ENCODE measurements around the gene REPS1. TPM values are rescaled to one million over a fixed set of nuclear protein-coding genes. Genes with fewer than 3 reads are reported as not detected.
A peak's percentile ranks its signal among the peaks of the same experiment; 100 is the strongest.

REPS1 gene
- total and polyA plus RNA-seq, 4 donors, result 56.1 to 107 (median 103) TPM

DNA sequence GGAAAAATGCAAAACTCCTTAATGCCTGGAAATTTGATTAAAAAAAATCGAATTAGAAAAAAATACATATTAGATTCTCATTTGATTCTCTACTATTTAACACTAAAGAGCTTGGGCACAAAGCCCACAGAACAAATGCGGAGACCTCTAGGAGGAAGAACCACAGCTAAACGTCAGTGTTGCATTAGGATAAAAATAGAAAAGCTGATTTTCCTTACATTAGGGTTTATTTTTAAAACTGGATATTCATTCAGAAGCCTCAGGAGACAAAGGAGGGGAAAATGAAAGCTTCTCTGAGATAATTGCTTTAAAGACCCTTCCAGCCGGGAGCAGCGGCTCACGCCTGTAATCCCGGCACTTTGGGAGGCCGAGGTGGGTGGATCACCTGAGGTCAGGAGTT is 114.9 kb downstream of the REPS1 start:
- no peaks in the 10 kb centered on the region for H3K9me3 ChIP-seq (ENCODE audit: control insufficient read depth, insufficient read depth, low read length)
- no peaks in the 10 kb centered on the region for H3K27me3 ChIP-seq (ENCODE audit: control insufficient read depth, insufficient read depth, low read length)
- H3K36me3 ChIP-seq (ENCODE audit: control insufficient read depth, insufficient read depth, low read length), result no peaks in the 10 kb centered on the region
- H3K27ac ChIP-seq (ENCODE audit: low read depth, low read length), result no peak overlapping the region
- H3K4me1 ChIP-seq (ENCODE audit: control insufficient read depth, insufficient read depth, low read length), result peaks cover 5% of the 10 kb centered on the region
- DNase-seq (ENCODE audit: low read depth in 4 of 6, low spot score in 6 of 6), result peak in 1 of 6 donors; percentile 13
- 74% methylated on average over 5 of the region's 8 CpGs for WGBS (ENCODE audit: insufficient coverage)
- no peak overlapping the region for H3K4me3 ChIP-seq (ENCODE audit: low read depth, low read length)

DNA sequence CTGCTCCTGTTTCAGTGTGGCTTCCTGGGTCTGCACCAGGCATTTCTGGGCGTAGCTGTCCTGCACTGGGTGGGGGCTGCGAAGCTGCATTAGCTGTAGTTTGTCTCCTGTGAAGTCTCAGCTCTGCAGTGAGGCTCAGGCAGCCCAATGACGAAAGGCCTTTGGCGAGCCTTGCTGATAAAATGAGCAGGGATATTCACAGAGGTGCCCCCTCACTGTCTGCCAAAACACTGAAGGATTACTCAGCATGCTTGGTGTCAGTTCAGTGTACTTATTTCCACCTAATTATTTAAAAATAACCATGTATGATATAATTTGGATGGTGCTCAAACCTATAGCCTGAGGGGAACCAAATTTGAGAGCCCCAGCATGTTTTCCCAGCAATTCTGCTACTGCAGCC is 118.7 kb downstream of the REPS1 start:
- no peak overlapping the region for H3K27ac ChIP-seq (ENCODE audit: low read depth, low read length)
- H3K4me3 ChIP-seq (ENCODE audit: low read depth, low read length), result no peak overlapping the region
- H3K9me3 ChIP-seq (ENCODE audit: control insufficient read depth, insufficient read depth, low read length), result no peaks in the 10 kb centered on the region
- H3K4me1 ChIP-seq (ENCODE audit: control insufficient read depth, insufficient read depth, low read length), result no peaks in the 10 kb centered on the region
- WGBS (ENCODE audit: insufficient coverage), result 90% methylated on average over 2 of the region's 4 CpGs
- peak in 2 of 6 donors; percentile 18 to 24 for DNase-seq (ENCODE audit: low read depth in 4 of 6, low spot score in 6 of 6)
- H3K36me3 ChIP-seq (ENCODE audit: control insufficient read depth, insufficient read depth, low read length), result no peaks in the 10 kb centered on the region
- H3K27me3 ChIP-seq (ENCODE audit: control insufficient read depth, insufficient read depth, low read length), result no peaks in the 10 kb centered on the region

DNA sequence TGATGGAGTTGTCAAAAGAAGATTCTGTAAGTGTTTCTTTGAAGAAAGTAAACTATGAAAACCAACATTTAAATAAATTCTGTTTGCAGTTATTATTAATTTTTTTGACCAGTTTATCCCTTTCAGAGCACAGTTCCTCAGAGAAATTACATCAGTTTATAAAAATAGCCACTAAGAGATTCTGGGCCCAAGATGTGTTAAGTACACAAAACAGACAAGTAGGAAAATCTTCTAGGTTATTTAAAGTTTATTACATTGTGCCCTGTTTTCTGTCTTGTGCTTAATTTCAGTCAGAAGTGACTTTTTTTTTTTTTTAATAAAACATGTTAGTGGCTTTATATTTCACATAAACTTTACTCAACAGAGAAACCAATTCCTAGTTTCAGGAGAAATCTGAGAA is 119.9 kb downstream of the REPS1 start:
- Histone ChIP-seq H3K4me3 (ENCODE audit: low read depth, low read length) (no peak overlapping the region), H3K27me3 (ENCODE audit: control insufficient read depth, insufficient read depth, low read length) (no peaks in the 10 kb centered on the region), H3K4me1 (ENCODE audit: control insufficient read depth, insufficient read depth, low read length) (no peaks in the 10 kb centered on the region), H3K9me3 (ENCODE audit: control insufficient read depth, insufficient read depth, low read length) (no peaks in the 10 kb centered on the region), H3K36me3 (ENCODE audit: control insufficient read depth, insufficient read depth, low read length) (no peaks in the 10 kb centered on the region), H3K27ac (ENCODE audit: low read depth, low read length) (no peak overlapping the region)
- no peak for DNase-seq (ENCODE audit: low read depth in 4 of 6, low spot score in 6 of 6)

DNA sequence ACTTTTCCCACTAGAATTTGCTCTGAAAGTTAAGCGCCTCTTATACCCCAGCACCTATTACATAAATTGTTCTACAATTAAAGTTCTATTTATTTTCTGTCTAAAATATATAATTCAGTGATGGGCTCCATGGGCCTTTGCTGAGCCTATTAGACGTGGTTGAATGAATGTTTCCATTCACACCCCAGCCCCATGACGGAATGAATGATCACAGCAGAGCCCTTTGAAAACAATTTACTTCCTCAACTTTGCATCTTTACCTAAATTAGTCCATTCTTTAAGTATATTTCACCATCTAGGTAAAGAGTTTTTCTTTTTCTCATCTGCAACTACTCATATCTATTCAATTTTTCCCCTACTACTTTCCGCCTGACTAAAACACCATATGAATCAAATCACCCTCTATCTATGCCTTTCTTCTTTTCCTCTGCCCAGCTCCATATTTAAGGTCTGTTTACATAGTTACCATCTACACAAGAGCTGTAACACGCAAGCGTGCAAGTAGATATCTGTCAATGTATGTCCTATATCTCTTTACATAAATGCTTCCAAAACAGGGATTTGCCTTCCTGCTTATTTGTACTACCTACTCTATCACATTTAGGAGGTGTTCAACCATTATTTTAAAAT is 122.5 kb downstream of the REPS1 start:
- H3K36me3 ChIP-seq (ENCODE audit: control insufficient read depth, insufficient read depth, low read length), result no peaks in the 10 kb centered on the region
- H3K4me1 ChIP-seq (ENCODE audit: control insufficient read depth, insufficient read depth, low read length), result no peaks in the 10 kb centered on the region
- H3K9me3 ChIP-seq (ENCODE audit: control insufficient read depth, insufficient read depth, low read length), result no peaks in the 10 kb centered on the region
- no peak for DNase-seq (ENCODE audit: low read depth in 4 of 6, low spot score in 6 of 6)
- WGBS (ENCODE audit: insufficient coverage), result 100% methylated on average over 1 of the region's 6 CpGs
- H3K4me3 ChIP-seq (ENCODE audit: low read depth, low read length), result no peak overlapping the region
- no peak overlapping the region for H3K27ac ChIP-seq (ENCODE audit: low read depth, low read length)
- H3K27me3 ChIP-seq (ENCODE audit: control insufficient read depth, insufficient read depth, low read length), result no peaks in the 10 kb centered on the region

DNA sequence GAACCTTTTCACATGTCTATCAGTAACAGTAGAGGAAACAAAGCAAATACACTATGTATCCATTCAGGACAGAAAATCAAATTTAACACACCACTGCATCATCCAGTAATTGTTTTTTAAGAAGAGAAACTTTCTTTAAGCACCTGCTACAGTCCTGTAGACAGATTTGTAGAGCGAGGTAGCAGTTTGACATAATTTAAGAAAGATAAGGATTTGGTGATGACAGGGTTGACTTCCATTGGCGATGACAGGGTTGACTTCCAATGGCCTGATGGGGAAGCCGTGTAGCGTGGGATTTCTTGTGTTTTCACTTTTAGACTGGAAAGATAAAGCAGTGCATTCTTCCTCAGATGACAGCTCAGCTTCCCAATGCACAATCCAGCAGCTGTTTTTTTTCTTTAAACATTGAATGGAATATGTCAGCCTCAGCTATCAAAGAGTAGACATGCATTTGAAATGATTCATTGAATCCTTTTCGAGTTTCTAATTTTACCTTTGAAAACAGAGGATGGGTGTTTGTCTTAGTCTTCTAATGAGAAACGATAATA is 123.6 kb downstream of the REPS1 start:
- Histone ChIP-seq H3K27me3 (ENCODE audit: control insufficient read depth, insufficient read depth, low read length) (no peaks in the 10 kb centered on the region), H3K4me1 (ENCODE audit: control insufficient read depth, insufficient read depth, low read length) (no peaks in the 10 kb centered on the region), H3K9me3 (ENCODE audit: control insufficient read depth, insufficient read depth, low read length) (no peaks in the 10 kb centered on the region), H3K4me3 (ENCODE audit: low read depth, low read length) (no peak overlapping the region), H3K27ac (ENCODE audit: low read depth, low read length) (no peak overlapping the region), H3K36me3 (ENCODE audit: control insufficient read depth, insufficient read depth, low read length) (no peaks in the 10 kb centered on the region)
- 100% methylated on average over 3 of the region's 6 CpGs for WGBS (ENCODE audit: insufficient coverage)
- DNase-seq (ENCODE audit: low read depth in 4 of 6, low spot score in 6 of 6), result no peak

DNA sequence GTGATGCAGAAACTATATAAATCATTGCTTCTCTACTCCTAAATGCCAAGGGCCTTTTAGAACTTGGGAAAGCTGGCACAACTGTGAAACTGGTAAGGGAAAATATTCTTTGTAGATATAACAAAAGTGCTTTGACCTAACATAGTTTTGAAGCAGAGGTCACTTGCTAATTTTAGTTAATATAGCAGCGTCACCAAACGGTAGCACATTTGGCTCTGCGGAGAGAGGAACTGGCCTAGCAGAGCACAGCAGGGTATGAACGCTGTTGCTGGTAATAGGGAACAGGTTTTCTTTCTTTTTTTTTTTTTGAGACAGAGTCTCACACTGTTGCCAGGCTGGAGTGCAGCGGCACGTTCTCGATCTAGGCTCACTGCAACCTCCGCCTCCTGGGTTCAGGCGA is 124.7 kb downstream of the REPS1 start:
- Histone ChIP-seq H3K27ac (ENCODE audit: low read depth, low read length) (no peak overlapping the region), H3K4me1 (ENCODE audit: control insufficient read depth, insufficient read depth, low read length) (no peaks in the 10 kb centered on the region), H3K36me3 (ENCODE audit: control insufficient read depth, insufficient read depth, low read length) (no peaks in the 10 kb centered on the region), H3K27me3 (ENCODE audit: control insufficient read depth, insufficient read depth, low read length) (no peaks in the 10 kb centered on the region), H3K4me3 (ENCODE audit: low read depth, low read length) (no peak overlapping the region), H3K9me3 (ENCODE audit: control insufficient read depth, insufficient read depth, low read length) (no peaks in the 10 kb centered on the region)
- DNase-seq (ENCODE audit: low read depth in 4 of 6, low spot score in 6 of 6), result no peak
- WGBS (ENCODE audit: insufficient coverage), result 47% methylated on average over 5 of the region's 9 CpGs

DNA sequence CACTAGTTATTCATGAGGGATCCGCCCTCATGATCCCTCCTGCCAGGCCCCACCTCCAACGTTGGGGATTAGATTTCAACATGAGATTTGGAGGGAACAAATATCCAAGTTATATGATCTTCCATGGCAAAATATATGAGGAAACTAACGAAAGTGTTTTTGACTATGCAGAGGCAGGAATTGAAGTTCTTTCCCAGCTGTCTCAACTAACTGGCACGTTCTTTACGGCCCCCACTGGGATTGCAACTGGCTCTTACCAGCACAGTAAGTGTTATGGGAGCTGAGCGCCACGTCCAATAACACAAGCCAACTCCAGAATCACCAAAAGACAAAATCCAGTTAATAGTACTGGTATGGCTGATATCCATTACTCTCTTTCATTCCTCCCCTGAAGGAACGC is 125.6 kb downstream of the REPS1 start:
- no peaks in the 10 kb centered on the region for H3K4me1 ChIP-seq (ENCODE audit: control insufficient read depth, insufficient read depth, low read length)
- DNase-seq (ENCODE audit: low read depth in 4 of 6, low spot score in 6 of 6), result no peak
- H3K4me3 ChIP-seq (ENCODE audit: low read depth, low read length), result no peak overlapping the region
- no peak overlapping the region for H3K27ac ChIP-seq (ENCODE audit: low read depth, low read length)
- no peaks in the 10 kb centered on the region for H3K27me3 ChIP-seq (ENCODE audit: control insufficient read depth, insufficient read depth, low read length)
- no peaks in the 10 kb centered on the region for H3K9me3 ChIP-seq (ENCODE audit: control insufficient read depth, insufficient read depth, low read length)
- WGBS (ENCODE audit: insufficient coverage), result 80% methylated on average over 1 of the region's 8 CpGs
- no peaks in the 10 kb centered on the region for H3K36me3 ChIP-seq (ENCODE audit: control insufficient read depth, insufficient read depth, low read length)

DNA sequence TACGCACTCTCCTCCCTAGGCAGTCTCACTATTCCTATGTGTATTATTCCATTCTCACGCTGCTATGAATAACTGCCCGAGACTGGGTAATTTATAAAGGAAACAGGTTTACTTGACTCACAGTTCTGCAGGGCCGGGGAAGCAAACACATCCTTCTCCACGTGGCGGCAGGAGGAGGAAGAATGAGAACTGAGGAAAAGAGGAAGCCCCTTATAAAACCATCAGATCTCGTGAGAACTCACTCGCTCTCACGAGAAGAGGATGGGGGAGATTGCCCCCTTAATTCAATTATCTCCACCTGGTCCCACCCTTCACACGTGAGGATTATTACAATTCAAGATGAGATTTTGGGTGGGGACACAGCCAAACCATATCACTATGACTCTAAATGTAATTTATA is 130.3 kb downstream of the REPS1 start:
- Histone ChIP-seq H3K36me3 (ENCODE audit: control insufficient read depth, insufficient read depth, low read length) (no peaks in the 10 kb centered on the region), H3K27ac (ENCODE audit: low read depth, low read length) (no peak overlapping the region), H3K4me1 (ENCODE audit: control insufficient read depth, insufficient read depth, low read length) (no peaks in the 10 kb centered on the region), H3K4me3 (ENCODE audit: low read depth, low read length) (no peak overlapping the region), H3K27me3 (ENCODE audit: control insufficient read depth, insufficient read depth, low read length) (no peaks in the 10 kb centered on the region), H3K9me3 (ENCODE audit: control insufficient read depth, insufficient read depth, low read length) (no peaks in the 10 kb centered on the region)
- no peak for DNase-seq (ENCODE audit: low read depth in 4 of 6, low spot score in 6 of 6)
- 100% methylated on average over 1 of the region's 10 CpGs for WGBS (ENCODE audit: insufficient coverage)

DNA sequence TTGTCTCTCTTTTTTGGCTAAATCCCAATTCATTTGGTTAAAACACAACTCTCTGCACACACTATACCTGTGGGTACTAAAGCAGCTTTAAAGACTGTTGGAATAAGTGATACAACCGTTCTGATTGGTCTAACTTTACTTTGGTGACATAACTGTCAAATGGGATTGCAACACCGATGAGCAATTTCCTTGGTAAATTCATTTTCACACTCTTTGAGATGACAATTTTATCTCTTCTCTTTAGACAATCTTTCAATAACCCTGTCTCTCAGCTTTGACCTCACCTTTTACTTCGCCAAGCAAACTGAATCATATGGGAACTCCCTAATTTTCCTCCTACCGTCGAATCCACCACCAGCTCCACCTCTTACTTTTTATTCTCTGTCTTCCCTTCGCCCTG is 131.4 kb downstream of the REPS1 start:
- H3K4me1 ChIP-seq (ENCODE audit: control insufficient read depth, insufficient read depth, low read length), result no peaks in the 10 kb centered on the region
- no peaks in the 10 kb centered on the region for H3K27me3 ChIP-seq (ENCODE audit: control insufficient read depth, insufficient read depth, low read length)
- WGBS (ENCODE audit: insufficient coverage), result 94% methylated on average over 5 of the region's 6 CpGs
- H3K4me3 ChIP-seq (ENCODE audit: low read depth, low read length), result no peak overlapping the region
- no peak overlapping the region for H3K27ac ChIP-seq (ENCODE audit: low read depth, low read length)
- DNase-seq (ENCODE audit: low read depth in 4 of 6, low spot score in 6 of 6), result no peak
- H3K9me3 ChIP-seq (ENCODE audit: control insufficient read depth, insufficient read depth, low read length), result no peaks in the 10 kb centered on the region
- H3K36me3 ChIP-seq (ENCODE audit: control insufficient read depth, insufficient read depth, low read length), result no peaks in the 10 kb centered on the region
